Colonic mucosa (tissue), 4 donors: ENCODE data around the gene DHRS3. TPM values are rescaled to one million over a fixed set of nuclear protein-coding genes. Genes with fewer than 3 reads are reported as not detected.

Experiments
- DNase-seq: peaks from one replicate; pipeline ENCODE4 v3.0.0-alpha.2; 2020
- H3K27ac ChIP-seq: fragments of 200-600 bp; one replicate; pipeline ENCODE4 v1.8.0; 2021
- H3K27me3 ChIP-seq: fragments of 200-600 bp; one replicate; pipeline ENCODE4 v1.8.0; 2021
- H3K36me3 ChIP-seq: fragments of 200-600 bp; one replicate; pipeline ENCODE4 v1.8.0; 2021
- H3K4me1 ChIP-seq: fragments of 200-600 bp; one replicate; pipeline ENCODE4 v1.8.0; 2021; ENCODE audit warnings: mild to moderate bottlenecking
- H3K4me3 ChIP-seq: fragments of 200-600 bp; one replicate; pipeline ENCODE4 v1.8.0; 2021
- H3K9ac ChIP-seq, 2 donors: one replicate each; pipeline ENCODE4 v1.7.0; 2013; ENCODE audit warnings: control low read depth in 2 of 2, low read depth in 2 of 2, low read length in 2 of 2
- H3K9me3 ChIP-seq: fragments of 200-600 bp; one replicate; pipeline ENCODE4 v1.8.0; 2021
- CTCF ChIP-seq: fragments of 200-600 bp; IDR thresholded peaks from one replicate; pipeline ENCODE4 v1.8.0; 2022; ENCODE audit warnings: antibody characterized with exemption, mild to moderate bottlenecking
- intact Hi-C: fragments of 100-400 bp; cut with DNase I; formaldehyde crosslinking; loops from one replicate; pipeline ENCODE4 v1.14.1; 2022
- total RNA-seq, 2 donors: library from RNA; stranded (reverse); fragmentation: NEBNext Ultra II Directional in 1 of 2; extraction: Animal tissue kit (Norgen Biotek cat#: 25700) in 1 of 2; gene quantifications; one replicate each; pipeline ENCODE4 v1.2.1, GENCODE V29; 2021
- donor health status: healthy.
- donor health status: DM: no; HTN: no; CAD: no.
- donor health status: DM: no; HTN: no; CAD: no.

DHRS3 gene
- total RNA-seq, 2 donors from 2014 or later: 69.6 to 120 TPM

- peaks cover 19% of the 10 kb centered on the region for H3K4me1 ChIP-seq
- H3K27ac ChIP-seq: peak overlapping the region; percentile 83
- TF ChIP-seq CTCF: no peak
- intact Hi-C loops: loop anchor here (5.0 kb wide), 1 partner anchor 193 kb away; no protein-coding TSS in a partner anchor
- H3K9ac ChIP-seq: peak overlapping the region; percentile 13 to 59
- H3K27me3 ChIP-seq: no peaks in the 10 kb centered on the region
- no peaks in the 10 kb centered on the region for H3K36me3 ChIP-seq
- H3K4me3 ChIP-seq: peak overlapping the region; percentile 25
- H3K9me3 ChIP-seq: no peaks in the 10 kb centered on the region
- peak; percentile 73 for DNase-seq
These were observed 22.8 kb downstream of the DHRS3 start for GRCh38 chr1:12594966-12595756.

GRCh38 chr1:12594490-12594889 is 23.5 kb downstream of the DHRS3 start:
- Histone ChIP-seq H3K4me3 (no peak overlapping the region), H3K27ac (no peak overlapping the region), H3K36me3 (no peaks in the 10 kb centered on the region), H3K9ac (no peak overlapping the region), H3K4me1 (peaks cover 19% of the 10 kb centered on the region), H3K9me3 (no peaks in the 10 kb centered on the region), H3K27me3 (no peaks in the 10 kb centered on the region)
- no peak for DNase-seq
- TF ChIP-seq CTCF: no peak
- intact Hi-C loops: no loop called here

DNA sequence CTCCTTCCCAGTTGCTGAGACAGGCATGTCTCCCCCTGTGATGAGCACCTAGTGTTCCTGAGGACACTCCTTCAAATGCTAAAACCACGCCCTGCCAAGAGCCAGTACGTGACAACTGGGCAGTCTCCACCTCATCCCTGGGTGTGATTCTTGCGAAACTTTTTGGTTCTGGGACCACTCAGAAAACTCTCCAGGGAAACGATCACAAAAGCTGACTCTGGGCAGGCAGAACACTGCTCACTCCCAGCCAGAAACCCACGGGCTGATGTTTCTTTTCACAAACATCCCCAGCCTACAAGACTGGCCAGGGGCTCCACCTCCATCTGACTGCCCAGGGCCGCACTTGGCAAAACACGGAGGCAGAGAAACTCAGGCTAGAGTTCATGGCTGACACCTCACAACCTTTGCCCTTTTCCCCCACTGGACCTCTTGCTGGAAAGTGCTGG is 24.4 kb downstream of the DHRS3 start:
- Histone ChIP-seq H3K9ac (no peak overlapping the region), H3K9me3 (no peaks in the 10 kb centered on the region), H3K4me3 (no peak overlapping the region), H3K4me1 (peaks cover 19% of the 10 kb centered on the region), H3K27ac (peak overlapping the region; percentile 17), H3K27me3 (no peaks in the 10 kb centered on the region), H3K36me3 (no peaks in the 10 kb centered on the region)
- TF ChIP-seq CTCF: no peak
- intact Hi-C loops: no loop called here
- DNase-seq: peak; percentile 47

- Histone ChIP-seq H3K27me3 (no peaks in the 10 kb centered on the region), H3K27ac (no peak overlapping the region), H3K9ac (no peak overlapping the region), H3K9me3 (no peaks in the 10 kb centered on the region), H3K4me1 (peaks cover 19% of the 10 kb centered on the region), H3K4me3 (no peak overlapping the region), H3K36me3 (no peaks in the 10 kb centered on the region)
- no peak for DNase-seq
- TF ChIP-seq CTCF: no peak
- intact Hi-C loops: no loop called here
These were observed 25.5 kb downstream of the DHRS3 start for GRCh38 chr1:12592496-12592895.

DNA sequence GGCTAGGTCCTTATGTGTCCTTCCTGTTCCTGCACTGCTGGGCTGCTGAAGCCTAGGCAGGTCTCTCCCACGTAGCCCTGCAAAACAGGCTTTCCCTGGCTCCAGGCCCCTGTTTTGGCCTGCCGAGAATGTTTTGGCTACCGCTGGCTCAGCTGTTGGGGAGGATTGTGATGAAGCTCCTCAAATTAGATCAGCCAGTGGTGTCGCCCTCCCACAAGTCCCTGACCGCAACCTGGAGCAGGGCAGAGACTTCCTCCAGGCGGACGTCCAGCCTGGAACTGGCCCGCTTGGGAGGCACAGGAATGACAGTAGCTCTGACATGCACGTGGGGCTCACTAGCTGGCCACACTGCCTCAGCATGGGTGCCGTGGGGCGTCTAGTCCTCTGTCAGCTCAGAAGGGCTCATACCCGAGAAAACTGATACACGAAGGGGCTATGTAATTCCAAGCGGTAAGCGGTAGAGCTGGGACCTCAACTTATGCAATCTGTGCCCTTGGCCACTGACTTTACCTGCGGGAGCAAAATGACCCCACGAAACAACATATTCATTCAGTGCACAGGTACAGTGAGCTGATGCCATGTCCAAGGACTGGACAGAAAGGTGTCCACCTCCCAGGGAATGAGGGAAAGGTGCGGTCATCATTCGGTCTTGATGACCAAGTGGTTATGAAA is 26.6 kb downstream of the DHRS3 start:
- Histone ChIP-seq H3K36me3 (no peaks in the 10 kb centered on the region), H3K9ac (peak overlapping the region in 1 of 2 donors; percentile 55), H3K27me3 (no peaks in the 10 kb centered on the region), H3K9me3 (no peaks in the 10 kb centered on the region), H3K27ac (no peak overlapping the region), H3K4me1 (peaks cover 14% of the 10 kb centered on the region), H3K4me3 (no peak overlapping the region)
- DNase-seq: no peak
- no peak for TF ChIP-seq CTCF
- intact Hi-C loops: no loop called here
